A673 (cell line): ENCODE measurements around the gene CCSER1. TPM values are rescaled to one million over a fixed set of nuclear protein-coding genes. Genes with fewer than 3 reads are reported as not detected.

Experiments
- BruUV-seq: library from RNA; stranded (reverse); fragments of 400-500 nt; replicated peaks from 2 replicates; lab custom pipeline; 2021; lab: Mats Ljungman, UMichigan
- CTCF ChIA-PET: fragments of 300-600 bp; sonication (Branson Sonifier 250); formaldehyde crosslinking; loops from one replicate; lab custom pipeline; 2022; ENCODE audit warnings: antibody characterized with exemption; lab: Charles Lee
- POLR2A ChIA-PET: fragments of 300-600 bp; sonication (Branson Sonifier 250); formaldehyde crosslinking; loops from one replicate; lab custom pipeline; 2022; ENCODE audit warnings: antibody characterized with exemption; ENCODE audit not compliant: low non-redundant PET; lab: Charles Lee
- DNase-seq: peaks from one replicate; pipeline ENCODE4 v3.0.0-alpha.2; 2015; ENCODE audit warnings: low spot score
- H3K27ac ChIP-seq: fragments of 200-600 bp; sonication (generic); 2 replicates; pipeline ENCODE4 v1.5.1; 2016; ENCODE audit warnings: mixed run types, low read depth, mild to moderate bottlenecking, mixed read lengths, antibody characterized with exemption, low read length; ENCODE audit not compliant: poor library complexity, severe bottlenecking
- H3K27me3 ChIP-seq: fragments of 200-600 bp; sonication (generic); replicated peaks from 2 replicates; pipeline ENCODE4 v1.6.1; 2017; ENCODE audit warnings: mixed run types, low read depth, mild to moderate bottlenecking, mixed read lengths, antibody characterized with exemption, low read length; ENCODE audit not compliant: insufficient read depth, poor library complexity
- H3K36me3 ChIP-seq: fragments of 200-600 bp; sonication (generic); 2 replicates; pipeline ENCODE4 v1.6.1; 2016; ENCODE audit warnings: mixed run types, mild to moderate bottlenecking, mixed read lengths, antibody characterized with exemption, low read length; ENCODE audit not compliant: insufficient read depth, poor library complexity, severe bottlenecking
- H3K4me1 ChIP-seq: fragments of 200-600 bp; sonication (generic); 2 replicates; pipeline ENCODE4 v1.6.1; 2017; ENCODE audit warnings: mixed run types, mild to moderate bottlenecking, mixed read lengths, antibody characterized with exemption, low read length; ENCODE audit not compliant: insufficient read depth, poor library complexity, severe bottlenecking
- H3K4me3 ChIP-seq: fragments of 200-600 bp; sonication (generic); 2 replicates; pipeline ENCODE4 v1.5.1; 2016; ENCODE audit warnings: low read depth, mixed run types, mild to moderate bottlenecking, mixed read lengths, low read length; ENCODE audit not compliant: poor library complexity, severe bottlenecking
- H3K9me3 ChIP-seq: fragments of 200-600 bp; sonication (generic); 2 replicates; pipeline ENCODE4 v1.6.1; 2016; ENCODE audit warnings: mixed run types, low read depth, mild to moderate bottlenecking, mixed read lengths, antibody characterized with exemption, low read length; ENCODE audit not compliant: poor library complexity, severe bottlenecking
- CTCF ChIP-seq: fragments of 300-800, 200-600 bp; sonication (generic); conservative IDR thresholded peaks from 2 replicates; pipeline ENCODE4 v1.5.1; 2017; ENCODE audit warnings: low read depth, mild to moderate bottlenecking, antibody characterized with exemption, low read length, moderate library complexity, mixed read lengths
- EZH2 ChIP-seq: fragments of 200-600 bp; sonication (generic); IDR thresholded peaks from 2 replicates; pipeline ENCODE4 v1.6.1; 2017; ENCODE audit warnings: borderline replicate concordance, low read depth, mild to moderate bottlenecking, mixed read lengths, antibody characterized with exemption, low read length; ENCODE audit not compliant: poor library complexity, severe bottlenecking
- intact Hi-C: fragments of 100-400 bp; cut with micrococcal nuclease; formaldehyde crosslinking; loops from one replicate; pipeline ENCODE4 v1.10.0; 2022; ENCODE audit not compliant: unreplicated experiment
- total RNA-seq: library from RNA; stranded (reverse); gene quantifications from 2 replicates; pipeline ENCODE4 v1.2.3, GENCODE V29; 2021

The CCSER1 gene
- total RNA-seq, 1 experiment from 2014 or later, result not detected

- Histone ChIP-seq H3K27me3 (no peaks in the 10 kb centered on the region), H3K36me3 (no peaks in the 10 kb centered on the region), H3K4me1 (no peaks in the 10 kb centered on the region), H3K9me3 (no peaks in the 10 kb centered on the region), H3K4me3 (no peak overlapping the region), H3K27ac (no peak overlapping the region)
- ChIA-PET CTCF (no interaction called here), POLR2A (no interaction called here)
- intact Hi-C loops, result no loop called here
- no peak for DNase-seq
- no TSS peak for BruUV-seq
- TF ChIP-seq CTCF (no peak), EZH2 (no peak)
These were observed 82.7 kb downstream of the CCSER1 start for GRCh38 chr4:90209922-90210321.

GRCh38 chr4:90211174-90211573, 84.0 kb downstream of the CCSER1 start:
- no peaks in the 10 kb centered on the region for H3K4me1 ChIP-seq
- no TSS peak for BruUV-seq
- no peaks in the 10 kb centered on the region for H3K27me3 ChIP-seq
- ChIA-PET POLR2A (no interaction called here), CTCF (no interaction called here)
- H3K9me3 ChIP-seq, result no peaks in the 10 kb centered on the region
- no peak for DNase-seq
- H3K4me3 ChIP-seq, result no peak overlapping the region
- H3K36me3 ChIP-seq, result no peaks in the 10 kb centered on the region
- no peak overlapping the region for H3K27ac ChIP-seq
- intact Hi-C loops, result no loop called here
- no peak for TF ChIP-seq CTCF
- no peak for TF ChIP-seq EZH2

- no peak for TF ChIP-seq EZH2
- no peak for TF ChIP-seq CTCF
- Histone ChIP-seq H3K4me1 (no peaks in the 10 kb centered on the region), H3K36me3 (no peaks in the 10 kb centered on the region), H3K4me3 (no peak overlapping the region), H3K27ac (no peak overlapping the region), H3K9me3 (no peaks in the 10 kb centered on the region), H3K27me3 (no peaks in the 10 kb centered on the region)
- no TSS peak for BruUV-seq
- intact Hi-C loops, result no loop called here
- ChIA-PET CTCF (no interaction called here), POLR2A (no interaction called here)
- DNase-seq, result no peak
These were observed 88.1 kb downstream of the CCSER1 start for GRCh38 chr4:90215286-90215685.
